Thoracic aorta (tissue), 2 donors: ENCODE data around the gene WDR44. TPM values are rescaled to one million over a fixed set of nuclear protein-coding genes. Genes with fewer than 3 reads are reported as not detected.
"Not testable (repeated sequence)": the region's sequence is repeated elsewhere in the genome, so short reads cannot be mapped to it uniquely, and the experiment has no call there.

Experiments used
- ATAC-seq: fragments of 150-250 bp; one replicate; pipeline ENCODE4 v1.8.0; 2017; ENCODE audit warnings: low read depth; ENCODE audit not compliant: insufficient number of reproducible peaks, low FRiP score
- DNase-seq: peaks from one replicate; pipeline ENCODE4 v3.0.0-alpha.2; 2020; ENCODE audit warnings: low spot score
- H3K27ac ChIP-seq, 2 donors: fragments of 200-600 bp; sonication (generic); 1 replicate in 1 of 2; 2 replicates in 1 of 2; pipeline ENCODE4 v1.5.1; 2016; ENCODE audit warnings: mild to moderate bottlenecking in 2 of 2, moderate library complexity in 2 of 2
- H3K27me3 ChIP-seq: fragments of 200-600 bp; sonication (generic); replicated peaks from 2 replicates; pipeline ENCODE4 v1.6.0; 2016; ENCODE audit warnings: mild to moderate bottlenecking; ENCODE audit not compliant: insufficient read depth
- H3K36me3 ChIP-seq: fragments of 200-600 bp; sonication (generic); one replicate; pipeline ENCODE4 v1.5.1; 2016
- H3K4me1 ChIP-seq, 2 donors: fragments of 200-600 bp; sonication (generic); 1 replicate in 1 of 2; 2 replicates in 1 of 2; pipeline versions ENCODE4 v1.5.1 to v1.6.0; 2016; ENCODE audit warnings: low read depth in 2 of 2, mild to moderate bottlenecking in 1 of 2; ENCODE audit not compliant: control insufficient read depth in 1 of 2
- H3K4me3 ChIP-seq: fragments of 200-600 bp; sonication (generic); 2 replicates; pipeline ENCODE4 v1.5.1; 2016; ENCODE audit warnings: mild to moderate bottlenecking
- H3K9me3 ChIP-seq: fragments of 200-600 bp; sonication (generic); 2 replicates; pipeline ENCODE4 v1.5.1; 2016
- total RNA-seq, 2 donors: library from RNA; depleted of rRNA; stranded (reverse); fragments of >200 nt; gene quantifications; one replicate each; pipeline versions ENCODE4 v1.1.0 to v1.2.3, GENCODE V29; 2016
- TF ChIP-seq, protein P1 (sequence below): fragments of 200-600 bp; sonication (generic); IDR thresholded peaks from one replicate; pipeline ENCODE4 v1.5.1; 2019; ENCODE audit warnings: antibody characterized with exemption

Gene WDR44
- total RNA-seq, 2 donors from 2014 or later: 15.2 to 19.0 TPM

DNA sequence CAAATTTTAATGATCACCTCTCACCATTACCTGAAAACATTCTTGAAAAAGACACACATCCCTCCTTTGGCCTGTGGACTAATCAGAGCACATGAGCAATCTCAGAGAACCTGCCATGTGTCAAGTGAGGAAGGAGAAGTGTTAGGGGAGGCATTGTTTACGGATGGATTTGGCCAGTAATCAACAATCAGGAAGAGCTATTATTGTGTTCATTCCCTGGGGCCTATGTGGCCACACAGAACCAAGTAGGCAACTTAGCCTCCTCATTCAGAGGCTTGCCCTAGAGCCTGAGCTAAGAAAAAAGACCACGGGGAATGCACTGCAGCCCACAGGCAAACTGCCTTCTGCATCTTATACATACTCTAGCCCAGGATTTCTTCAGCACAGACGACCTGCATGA, 109.1 kb downstream of the WDR44 start:
- Histone ChIP-seq H3K9me3 (no peaks in the 10 kb centered on the region), H3K36me3 (no peaks in the 10 kb centered on the region), H3K27ac (no peak overlapping the region), H3K27me3 (no peaks in the 10 kb centered on the region), H3K4me3 (no peak overlapping the region), H3K4me1 (no peaks in the 10 kb centered on the region)
- no peak for DNase-seq
- TF ChIP-seq, protein P1, sequence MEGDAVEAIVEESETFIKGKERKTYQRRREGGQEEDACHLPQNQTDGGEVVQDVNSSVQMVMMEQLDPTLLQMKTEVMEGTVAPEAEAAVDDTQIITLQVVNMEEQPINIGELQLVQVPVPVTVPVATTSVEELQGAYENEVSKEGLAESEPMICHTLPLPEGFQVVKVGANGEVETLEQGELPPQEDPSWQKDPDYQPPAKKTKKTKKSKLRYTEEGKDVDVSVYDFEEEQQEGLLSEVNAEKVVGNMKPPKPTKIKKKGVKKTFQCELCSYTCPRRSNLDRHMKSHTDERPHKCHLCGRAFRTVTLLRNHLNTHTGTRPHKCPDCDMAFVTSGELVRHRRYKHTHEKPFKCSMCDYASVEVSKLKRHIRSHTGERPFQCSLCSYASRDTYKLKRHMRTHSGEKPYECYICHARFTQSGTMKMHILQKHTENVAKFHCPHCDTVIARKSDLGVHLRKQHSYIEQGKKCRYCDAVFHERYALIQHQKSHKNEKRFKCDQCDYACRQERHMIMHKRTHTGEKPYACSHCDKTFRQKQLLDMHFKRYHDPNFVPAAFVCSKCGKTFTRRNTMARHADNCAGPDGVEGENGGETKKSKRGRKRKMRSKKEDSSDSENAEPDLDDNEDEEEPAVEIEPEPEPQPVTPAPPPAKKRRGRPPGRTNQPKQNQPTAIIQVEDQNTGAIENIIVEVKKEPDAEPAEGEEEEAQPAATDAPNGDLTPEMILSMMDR: no peak
- no peak for ATAC-seq

DNA sequence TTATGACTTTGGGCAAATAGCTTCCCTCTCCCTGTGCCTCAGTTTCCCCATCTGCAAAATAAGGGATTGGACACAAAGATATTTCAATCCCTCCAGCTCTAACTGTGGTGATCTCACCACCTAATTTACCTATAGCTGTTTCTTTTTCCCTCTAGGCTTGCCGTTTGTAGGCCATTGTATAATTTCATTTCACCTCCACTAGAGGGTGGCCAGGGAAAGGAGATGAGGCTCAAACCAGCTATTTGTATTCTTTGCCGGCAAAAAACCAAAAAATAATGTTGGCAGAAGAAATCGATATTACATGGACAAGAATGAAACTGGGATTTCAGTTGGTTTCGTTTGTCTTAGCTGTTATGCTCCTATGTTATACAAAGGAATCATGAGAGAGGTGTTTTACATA, 113.6 kb downstream of the WDR44 start:
- Histone ChIP-seq H3K36me3 (no peaks in the 10 kb centered on the region), H3K9me3 (no peaks in the 10 kb centered on the region), H3K4me1 (no peaks in the 10 kb centered on the region), H3K4me3 (peak overlapping the region; percentile 45), H3K27me3 (no peaks in the 10 kb centered on the region), H3K27ac (no peak overlapping the region)
- no peak for ATAC-seq
- DNase-seq: no peak
- TF ChIP-seq, protein P1: peak; percentile 53

DNA sequence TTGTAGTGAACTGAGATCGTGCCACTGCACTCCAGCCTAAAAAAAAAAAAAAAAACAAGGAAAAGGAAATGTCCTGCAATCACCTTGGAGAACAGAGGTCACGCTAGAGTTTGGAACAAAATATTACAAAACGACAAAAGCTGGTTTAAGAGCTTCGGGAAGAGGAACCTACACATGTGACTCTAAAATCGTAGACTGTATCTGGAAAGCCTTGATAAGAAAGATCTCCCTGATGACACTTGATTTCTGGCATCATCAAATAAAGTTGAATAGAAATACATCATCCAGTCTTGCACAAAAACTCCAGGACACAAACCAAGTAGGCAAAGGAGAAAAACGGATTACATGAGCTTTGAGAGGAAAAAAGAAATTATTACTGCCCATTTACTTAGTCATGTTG, 118.6 kb downstream of the WDR44 start:
- TF ChIP-seq, protein P1: no peak
- Histone ChIP-seq H3K27ac (no peak overlapping the region), H3K4me1 (no peaks in the 10 kb centered on the region), H3K27me3 (no peaks in the 10 kb centered on the region), H3K4me3 (no peak overlapping the region), H3K36me3 (no peaks in the 10 kb centered on the region), H3K9me3 (no peaks in the 10 kb centered on the region)
- ATAC-seq (no peak), DNase-seq (no peak)

DNA sequence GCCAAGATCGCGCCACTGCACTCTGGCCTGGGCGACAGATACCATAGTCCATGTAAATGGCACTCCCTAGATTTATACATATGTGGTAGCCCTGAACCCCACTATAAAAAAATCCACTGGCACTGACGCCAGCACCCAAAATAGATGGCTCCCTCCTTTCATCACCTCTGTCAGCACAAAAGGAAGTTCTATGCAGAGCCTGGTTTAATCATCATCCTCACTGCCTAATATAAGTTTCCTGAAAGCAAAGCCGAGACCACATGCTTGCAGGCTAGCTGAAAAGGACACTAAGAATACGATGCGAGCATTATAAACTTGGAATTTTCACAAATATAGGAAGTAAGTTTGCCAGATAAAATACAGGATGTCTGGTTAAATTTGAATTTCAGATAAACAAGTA, 122.2 kb downstream of the WDR44 start:
- Histone ChIP-seq H3K9me3 (no peaks in the 10 kb centered on the region), H3K27me3 (no peaks in the 10 kb centered on the region), H3K4me1 (no peaks in the 10 kb centered on the region), H3K36me3 (no peaks in the 10 kb centered on the region), H3K4me3 (no peak overlapping the region), H3K27ac (no peak overlapping the region)
- TF ChIP-seq, protein P1: no peak
- ATAC-seq (no peak), DNase-seq (no peak)

DNA sequence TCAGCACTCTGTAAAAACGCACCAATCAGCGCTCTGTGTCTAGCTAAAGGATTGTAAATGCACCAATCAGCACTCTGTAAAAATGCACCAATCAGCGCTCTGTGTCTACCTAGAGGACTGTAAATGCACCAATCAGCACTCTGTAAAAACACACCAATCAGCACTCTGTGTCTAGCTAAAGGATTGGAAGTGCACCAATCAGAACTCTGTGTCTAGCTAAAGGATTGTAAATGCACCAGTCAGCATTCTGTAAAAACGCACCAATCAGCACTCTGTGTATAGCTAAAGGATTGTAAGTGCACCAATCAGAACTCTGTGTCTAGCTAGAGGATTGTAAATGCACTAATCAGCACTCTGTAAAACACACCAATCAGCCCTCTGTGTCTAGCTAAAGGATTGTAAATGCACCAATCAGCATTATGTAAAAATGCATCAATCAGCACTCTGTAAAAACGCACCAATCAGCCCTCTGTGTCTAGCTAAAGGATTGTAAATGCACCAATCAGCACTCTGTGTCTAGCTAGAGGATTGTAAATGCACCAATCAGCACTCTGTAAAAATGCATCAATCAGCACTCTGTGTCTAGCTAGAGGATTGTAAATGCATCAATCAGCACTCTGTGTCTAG, 124.9 kb downstream of the WDR44 start:
- not testable (repeated sequence) for H3K4me1 ChIP-seq, H3K27me3 ChIP-seq, H3K36me3 ChIP-seq, H3K4me3 ChIP-seq, DNase-seq, H3K27ac ChIP-seq, H3K9me3 ChIP-seq, ATAC-seq

DNA sequence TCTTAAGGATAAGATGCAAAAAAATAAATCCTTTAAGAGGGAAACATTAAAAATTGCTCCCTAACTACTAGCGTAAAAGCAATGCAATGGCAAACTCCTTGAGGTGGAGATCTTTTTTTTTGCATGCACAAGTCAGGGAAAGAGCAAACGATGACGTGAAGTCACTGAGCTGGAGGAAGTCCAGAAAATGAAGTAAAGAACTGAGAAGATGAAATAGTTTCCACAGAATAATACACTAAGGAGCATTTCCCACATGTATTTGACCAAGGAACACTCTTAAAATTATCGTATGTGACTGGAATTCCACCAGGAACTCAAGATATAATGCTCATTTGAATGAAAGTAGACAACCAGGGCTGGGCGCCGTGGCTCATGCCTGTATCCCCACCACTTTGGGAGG, 128.7 kb downstream of the WDR44 start:
- no peak overlapping the region for H3K27ac ChIP-seq
- H3K4me3 ChIP-seq: no peak overlapping the region
- TF ChIP-seq, protein P1: no peak
- no peaks in the 10 kb centered on the region for H3K9me3 ChIP-seq
- no peaks in the 10 kb centered on the region for H3K36me3 ChIP-seq
- ATAC-seq (no peak), DNase-seq (no peak)
- H3K27me3 ChIP-seq: no peaks in the 10 kb centered on the region
- no peaks in the 10 kb centered on the region for H3K4me1 ChIP-seq
